ENCODE measurements around the gene ICAM4. TPM values are rescaled to one million over a fixed set of nuclear protein-coding genes. Genes with fewer than 3 reads are reported as not detected.

ICAM4 gene
- total RNA-seq, 4 donors from 2014 or later, result 1.1 to 2.4 TPM; not detected in 2

- no peak for TF ChIP-seq CTCF (IDR thresholded peaks at IDR 0.05; ENCODE audit: low read depth)
Observed at GRCh38 chr19:10328558-10329429, 42.0 kb downstream of the ICAM4 start.

GRCh38 chr19:10329555-10329954 is 42.8 kb downstream of the ICAM4 start:
- TF ChIP-seq CTCF (IDR thresholded peaks at IDR 0.05; ENCODE audit: low read depth), result no peak

- TF ChIP-seq CTCF (IDR thresholded peaks at IDR 0.05; ENCODE audit: low read depth), result no peak
Observed at GRCh38 chr19:10332158-10332964, 45.6 kb downstream of the ICAM4 start.

- no peak for TF ChIP-seq CTCF (IDR thresholded peaks at IDR 0.05; ENCODE audit: low read depth)
Observed at GRCh38 chr19:10332965-10333757, 46.4 kb downstream of the ICAM4 start, which contains the start of gene RAVER1. RAVER1 (minus strand) TSS chr19:10333529; CDS start chr19:10333507, 22 bp downstream.

GRCh38 chr19:10333758-10334587 is 47.2 kb downstream of the ICAM4 start:
- no peak for TF ChIP-seq CTCF (IDR thresholded peaks at IDR 0.05; ENCODE audit: low read depth)

- TF ChIP-seq CTCF (IDR thresholded peaks at IDR 0.05; ENCODE audit: low read depth), result no peak
Observed at GRCh38 chr19:10334588-10335351, 48.0 kb downstream of the ICAM4 start.
